HUDEP-2 (cell line): ENCODE results near the gene TANC2.
"Not testable (repeated sequence)": the region's sequence is repeated elsewhere in the genome, so short reads cannot be mapped to it uniquely, and the experiment has no call there.

ENCODE experiments used
- DNase-seq, 76 experiments: peaks; one replicate each; lab custom pipeline; 2025; ENCODE audit not compliant: unreplicated experiment in 76 of 76; lab: John Stamatoyannopoulos, UW

Gene TANC2

GRCh38 chr17:62963296-62963695 is 2.7 kb upstream of the TANC2 start:
- DNase-seq = peak in 3 of 76 experiments; percentile 2 to 20 (median 13)

- DNase-seq = no peak
Measured at GRCh38 chr17:62964506-62964905, 1.5 kb upstream of the TANC2 start.

- no peak for DNase-seq
Measured at GRCh38 chr17:62965174-62965685, 805 bp upstream of the TANC2 start.

GRCh38 chr17:62966426-62967204 is 580 bp downstream of the TANC2 start:
- peak in 4 of 76 experiments; percentile 10 to 45 (median 22) for DNase-seq

- no peak for DNase-seq
Measured at GRCh38 chr17:62967205-62967529, 1.1 kb downstream of the TANC2 start.

- peak in 50 of 76 experiments; percentile 5 to 81 (median 48) for DNase-seq
Measured at GRCh38 chr17:62968445-62968923, 2.4 kb downstream of the TANC2 start.

GRCh38 chr17:62970610-62971009 is 4.6 kb downstream of the TANC2 start:
- no peak for DNase-seq

GRCh38 chr17:62971853-62972252 is 5.8 kb downstream of the TANC2 start:
- DNase-seq = no peak

GRCh38 chr17:62974788-62975187 is 8.8 kb downstream of the TANC2 start:
- DNase-seq = no peak

- no peak for DNase-seq
Measured at GRCh38 chr17:62975206-62975605, 9.2 kb downstream of the TANC2 start.

- DNase-seq = not testable (repeated sequence)
Measured at GRCh38 chr17:62976643-62977231, 10.7 kb downstream of the TANC2 start.

- DNase-seq = no peak
Measured at GRCh38 chr17:62980842-62981241, 14.8 kb downstream of the TANC2 start.

GRCh38 chr17:62981933-62982332 is 15.9 kb downstream of the TANC2 start:
- no peak for DNase-seq

- no peak for DNase-seq
Measured at GRCh38 chr17:62984801-62985200, 18.8 kb downstream of the TANC2 start.

- DNase-seq = no peak
Measured at GRCh38 chr17:62986549-62986948, 20.5 kb downstream of the TANC2 start.

- DNase-seq = peak in 1 of 76 experiments; percentile 7
Measured at GRCh38 chr17:62987136-62987535, 21.1 kb downstream of the TANC2 start.

- DNase-seq = no peak
Measured at GRCh38 chr17:62989501-62989900, 23.5 kb downstream of the TANC2 start.

GRCh38 chr17:62994931-62995330 is 28.9 kb downstream of the TANC2 start:
- peak in 19 of 76 experiments; percentile 1 to 86 (median 26) for DNase-seq

GRCh38 chr17:62995377-62995885 is 29.4 kb downstream of the TANC2 start:
- DNase-seq = peak in 48 of 76 experiments; percentile 1 to 86 (median 20)

GRCh38 chr17:62996221-62996620 is 30.2 kb downstream of the TANC2 start:
- no peak for DNase-seq

- DNase-seq = no peak
Measured at GRCh38 chr17:62998166-62998565, 32.1 kb downstream of the TANC2 start.
